ENCODE data around the gene PEX26. TPM values are rescaled to one million over a fixed set of nuclear protein-coding genes. Genes with fewer than 3 reads are reported as not detected.

Gene PEX26
- total and polyA plus RNA-seq, 2 experiments from 2014 or later: 5.4 to 45.5 TPM

- peak; percentile 8 for TF ChIP-seq CTCF (IDR thresholded peaks at IDR 0.05; ENCODE audit: low read depth, low read length)
- Histone ChIP-seq H3K27ac (peak overlapping the region; percentile 73), H3K9me3 (ENCODE audit: low read depth) (no peaks in the 10 kb centered on the region), H3K4me1 (ENCODE audit: low read depth) (peaks cover 5% of the 10 kb centered on the region), H3K27me3 (no peaks in the 10 kb centered on the region), H3K36me3 (peaks cover 16% of the 10 kb centered on the region), H3K4me3 (peak overlapping the region; percentile 94)
- DNase-seq (ENCODE audit: low read depth in 1 of 2, low spot score in 1 of 2): peak in 1 of 2 donors; percentile 22
Observed at GRCh38 chr22:18078329-18079041, 695 bp downstream of the PEX26 start.

- H3K4me3 ChIP-seq: no peak overlapping the region
- H3K36me3 ChIP-seq: peaks cover 19% of the 10 kb centered on the region
- no peaks in the 10 kb centered on the region for H3K27me3 ChIP-seq
- H3K4me1 ChIP-seq (ENCODE audit: low read depth): peaks cover 5% of the 10 kb centered on the region
- H3K9me3 ChIP-seq (ENCODE audit: low read depth): no peaks in the 10 kb centered on the region
- DNase-seq (ENCODE audit: low read depth in 1 of 2, low spot score in 1 of 2): no peak
- no peak overlapping the region for H3K27ac ChIP-seq
- no peak for TF ChIP-seq CTCF (IDR thresholded peaks at IDR 0.05; ENCODE audit: low read depth, low read length)
Observed at GRCh38 chr22:18079706-18080233, 2.0 kb downstream of the PEX26 start.

- H3K4me1 ChIP-seq (ENCODE audit: low read depth): peaks cover 5% of the 10 kb centered on the region
- H3K4me3 ChIP-seq: no peak overlapping the region
- peaks cover 19% of the 10 kb centered on the region for H3K36me3 ChIP-seq
- no peaks in the 10 kb centered on the region for H3K9me3 ChIP-seq (ENCODE audit: low read depth)
- no peak for TF ChIP-seq CTCF (IDR thresholded peaks at IDR 0.05; ENCODE audit: low read depth, low read length)
- H3K27ac ChIP-seq: no peak overlapping the region
- DNase-seq (ENCODE audit: low read depth in 1 of 2, low spot score in 1 of 2): no peak
- no peaks in the 10 kb centered on the region for H3K27me3 ChIP-seq
Observed at GRCh38 chr22:18081416-18081815, 3.6 kb downstream of the PEX26 start.

GRCh38 chr22:18082467-18082866, 4.7 kb downstream of the PEX26 start:
- H3K27me3 ChIP-seq: no peaks in the 10 kb centered on the region
- H3K36me3 ChIP-seq: peaks cover 21% of the 10 kb centered on the region

GRCh38 chr22:18083406-18083805, 5.6 kb downstream of the PEX26 start:
- H3K4me3 ChIP-seq: no peak overlapping the region
- peaks cover 25% of the 10 kb centered on the region for H3K36me3 ChIP-seq
- DNase-seq (ENCODE audit: low read depth in 1 of 2, low spot score in 1 of 2): no peak
- no peaks in the 10 kb centered on the region for H3K27me3 ChIP-seq
- TF ChIP-seq CTCF (IDR thresholded peaks at IDR 0.05; ENCODE audit: low read depth, low read length): no peak
- no peaks in the 10 kb centered on the region for H3K4me1 ChIP-seq (ENCODE audit: low read depth)
- no peak overlapping the region for H3K27ac ChIP-seq
- H3K9me3 ChIP-seq (ENCODE audit: low read depth): no peaks in the 10 kb centered on the region

More at GRCh38 chr22:18082467-18082866, 4.7 kb downstream of the PEX26 start:
- Histone ChIP-seq H3K27ac (no peak overlapping the region), H3K4me1 (ENCODE audit: low read depth) (no peaks in the 10 kb centered on the region), H3K9me3 (ENCODE audit: low read depth) (no peaks in the 10 kb centered on the region), H3K4me3 (no peak overlapping the region)
- no peak for DNase-seq (ENCODE audit: low read depth in 1 of 2, low spot score in 1 of 2)
- no peak for TF ChIP-seq CTCF (IDR thresholded peaks at IDR 0.05; ENCODE audit: low read depth, low read length)

All from cardiac muscle cell (in vitro differentiated cells and primary cell).